Tibial nerve (tissue), 4 donors: ENCODE results near the gene POU6F2. TPM values are rescaled to one million over a fixed set of nuclear protein-coding genes. Genes with fewer than 3 reads are reported as not detected.

Experiments
- DNase-seq, 2 donors: peaks; one replicate each; pipeline ENCODE4 v3.0.0-alpha.2; 2019; ENCODE audit warnings: low spot score in 2 of 2
- H3K27ac ChIP-seq, 4 donors: fragments of 200-600 bp; sonication (generic) in 3 of 4; one replicate each; pipeline ENCODE4 v1.5.1; 2017 to 2019; ENCODE audit warnings: mild to moderate bottlenecking in 1 of 4
- H3K27me3 ChIP-seq, 2 donors: fragments of 200-600 bp; sonication (generic) in 1 of 2; one replicate each; pipeline versions ENCODE4 v1.5.1 to v1.6.0; 2017 to 2019
- H3K36me3 ChIP-seq, 3 donors: fragments of 200-600 bp; sonication (generic); one replicate each; pipeline ENCODE4 v1.5.1; 2018 to 2019
- H3K4me1 ChIP-seq, 4 donors: fragments of 200-600 bp; sonication (generic) in 3 of 4; one replicate each; pipeline ENCODE4 v1.5.1; 2017 to 2019
- H3K4me3 ChIP-seq, 4 donors: fragments of 200-600 bp; sonication (generic) in 3 of 4; one replicate each; pipeline ENCODE4 v1.5.1; 2017 to 2019; ENCODE audit warnings: mild to moderate bottlenecking in 1 of 4, moderate library complexity in 1 of 4
- H3K9me3 ChIP-seq, 4 donors: fragments of 200-600 bp; sonication (generic) in 3 of 4; one replicate each; pipeline ENCODE4 v1.5.1; 2017 to 2019
- CTCF ChIP-seq, 5 experiments: fragments of 200-600 bp in 3 of 5; fragments of 450-650 bp in 2 of 5; sonication (generic) in 3 of 5; IDR thresholded peaks; one replicate each; pipeline ENCODE4 v1.5.1; 2016 to 2019; ENCODE audit warnings: antibody characterized with exemption in 5 of 5, mild to moderate bottlenecking in 3 of 5, moderate library complexity in 2 of 5
- EP300 ChIP-seq, 2 donors: sonication (generic); formaldehyde crosslinking; IDR thresholded peaks; one replicate each; pipeline ENCODE4 v1.6.1; 2017; ENCODE audit warnings: antibody characterized with exemption in 2 of 2, mild to moderate bottlenecking in 1 of 2
- POLR2A ChIP-seq, 2 donors: fragments of 450-650 bp; IDR thresholded peaks; one replicate each; pipeline ENCODE4 v1.6.1; 2017; ENCODE audit warnings: antibody characterized with exemption in 2 of 2, mild to moderate bottlenecking in 2 of 2, moderate library complexity in 2 of 2
- WGBS, 2 donors: methylation state at CpG; one replicate each; pipeline ENCODE4 v1.1.5; 2018; 5-methylcytosine and 5-hydroxymethylcytosine counted together
- total RNA-seq, 4 donors: library from RNA; depleted of rRNA; stranded (reverse); fragments of >200 nt; gene quantifications; one replicate each; pipeline ENCODE4 v1.1.0, GENCODE V29; 2016

The POU6F2 gene
- total RNA-seq, 4 donors from 2014 or later: 0.21 to 1.8 (median 1.3) TPM

- Histone ChIP-seq H3K36me3 (no peaks in the 10 kb centered on the region), H3K27ac (no peak overlapping the region), H3K9me3 (no peaks in the 10 kb centered on the region), H3K4me3 (no peak overlapping the region), H3K27me3 (no peaks in the 10 kb centered on the region), H3K4me1 (no peaks in the 10 kb centered on the region)
- TF ChIP-seq POLR2A (IDR thresholded peaks at IDR 0.05) (no peak), EP300 (IDR thresholded peaks at IDR 0.05) (no peak), CTCF (IDR thresholded peaks at IDR 0.05) (no peak)
- 78 to 80% methylated on average over 4 of the region's 4 CpGs for WGBS, 2 donors
- DNase-seq: no peak
Measured at GRCh38 chr7:39199006-39199405, 221.3 kb downstream of the POU6F2 start.

DNA sequence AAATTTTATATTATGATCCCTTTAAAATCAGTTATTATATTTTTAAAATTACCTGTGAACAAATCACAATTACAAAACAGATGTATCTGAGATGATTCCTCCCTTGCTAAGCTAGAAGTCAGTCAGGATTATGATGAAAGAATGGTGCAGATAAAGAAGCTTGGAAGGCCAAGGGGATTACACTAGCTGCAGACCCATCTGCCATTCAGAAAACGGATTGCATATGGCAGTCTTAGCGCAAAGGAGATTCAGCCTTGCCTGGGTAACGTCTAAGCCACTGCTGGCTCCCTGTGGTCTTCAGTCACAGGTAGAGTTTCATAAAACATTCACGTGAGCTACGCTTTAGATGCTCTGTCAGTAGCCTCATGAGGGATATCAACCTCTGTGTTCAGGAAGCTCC is 222.2 kb downstream of the POU6F2 start:
- H3K4me1 ChIP-seq: no peaks in the 10 kb centered on the region
- H3K27me3 ChIP-seq: no peaks in the 10 kb centered on the region
- H3K27ac ChIP-seq: no peak overlapping the region
- no peak for DNase-seq
- TF ChIP-seq POLR2A (IDR thresholded peaks at IDR 0.05) (no peak), EP300 (IDR thresholded peaks at IDR 0.05) (no peak), CTCF (IDR thresholded peaks at IDR 0.05) (no peak)
- H3K9me3 ChIP-seq: no peaks in the 10 kb centered on the region
- 78 to 81% methylated on average over 5 of the region's 5 CpGs for WGBS, 2 donors
- H3K36me3 ChIP-seq: no peaks in the 10 kb centered on the region
- H3K4me3 ChIP-seq: no peak overlapping the region

GRCh38 chr7:39202041-39202440 is 224.3 kb downstream of the POU6F2 start:
- no peaks in the 10 kb centered on the region for H3K36me3 ChIP-seq
- H3K9me3 ChIP-seq: no peaks in the 10 kb centered on the region
- WGBS, 2 donors: 19 to 35% methylated on average over 1 of the region's 1 CpG
- no peak overlapping the region for H3K4me3 ChIP-seq
- no peak for TF ChIP-seq EP300 (IDR thresholded peaks at IDR 0.05)
- TF ChIP-seq CTCF (IDR thresholded peaks at IDR 0.05): no peak
- no peak for TF ChIP-seq POLR2A (IDR thresholded peaks at IDR 0.05)
- no peak for DNase-seq
- H3K4me1 ChIP-seq: no peaks in the 10 kb centered on the region
- H3K27ac ChIP-seq: no peak overlapping the region
- no peaks in the 10 kb centered on the region for H3K27me3 ChIP-seq

DNA sequence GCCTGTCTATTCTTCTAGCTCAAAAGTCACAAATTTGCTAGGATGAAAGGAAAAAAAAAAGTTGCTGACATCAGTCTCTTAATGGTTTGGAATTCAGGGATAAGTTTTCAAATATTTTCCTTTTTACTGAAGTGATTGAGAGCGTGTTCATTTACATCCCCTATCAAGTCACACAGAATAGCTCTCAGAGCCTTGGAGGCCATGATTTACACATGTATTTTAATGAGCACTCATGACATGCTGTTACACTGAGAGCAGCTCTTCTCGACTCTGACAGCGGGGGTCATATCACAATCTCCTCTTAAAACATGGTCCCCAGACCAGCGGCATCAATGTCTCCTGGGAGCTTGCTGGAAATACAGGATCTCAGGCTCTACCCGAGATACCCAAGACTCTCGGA is 232.7 kb downstream of the POU6F2 start:
- H3K27me3 ChIP-seq: no peaks in the 10 kb centered on the region
- no peaks in the 10 kb centered on the region for H3K9me3 ChIP-seq
- no peak for TF ChIP-seq EP300 (IDR thresholded peaks at IDR 0.05)
- no peak for TF ChIP-seq POLR2A (IDR thresholded peaks at IDR 0.05)
- no peak for TF ChIP-seq CTCF (IDR thresholded peaks at IDR 0.05)
- DNase-seq: no peak
- no peaks in the 10 kb centered on the region for H3K4me1 ChIP-seq
- H3K27ac ChIP-seq: no peak overlapping the region
- H3K36me3 ChIP-seq: no peaks in the 10 kb centered on the region
- no peak overlapping the region for H3K4me3 ChIP-seq
- 74 to 75% methylated on average over 6 of the region's 6 CpGs for WGBS, 2 donors

GRCh38 chr7:39211581-39211980 is 233.9 kb downstream of the POU6F2 start:
- TF ChIP-seq CTCF (IDR thresholded peaks at IDR 0.05) (no peak), POLR2A (IDR thresholded peaks at IDR 0.05) (no peak), EP300 (IDR thresholded peaks at IDR 0.05) (no peak)
- Histone ChIP-seq H3K9me3 (no peaks in the 10 kb centered on the region), H3K27me3 (no peaks in the 10 kb centered on the region), H3K27ac (no peak overlapping the region), H3K4me3 (no peak overlapping the region), H3K4me1 (no peaks in the 10 kb centered on the region), H3K36me3 (no peaks in the 10 kb centered on the region)
- WGBS, 2 donors: 73 to 79% methylated on average over 3 of the region's 3 CpGs
- DNase-seq: no peak
